Measurements from ENCODE around the gene CDKAL1.
"Not testable (repeated sequence)": the region's sequence is repeated elsewhere in the genome, so short reads cannot be mapped to it uniquely, and the experiment has no call there.

Gene CDKAL1

DNA sequence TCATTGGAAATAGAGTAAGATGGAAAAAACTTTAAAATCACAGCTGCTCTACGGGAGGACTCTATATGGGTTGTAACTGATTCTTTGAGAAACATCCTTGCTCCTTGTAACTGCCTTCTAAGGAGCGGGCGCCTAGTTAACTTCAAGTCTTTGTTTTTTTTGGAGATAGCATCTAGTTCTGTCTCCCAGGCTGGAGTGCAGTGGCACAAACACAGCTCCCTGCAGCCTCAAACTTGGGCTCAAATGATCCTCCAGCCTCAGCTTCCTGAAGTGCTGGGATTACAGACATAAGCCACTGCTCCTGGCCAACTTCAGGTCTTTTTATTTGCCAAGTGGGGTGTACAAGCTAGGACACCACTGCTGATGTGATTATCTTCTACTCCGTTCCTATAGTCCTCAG, 552.9 kb downstream of the CDKAL1 start:
- no peak overlapping the region for H3K4me3 ChIP-seq (replicated peaks; ENCODE audit: low read depth, low read length)
- no peak for DNase-seq (ENCODE audit: low read depth)
- TF ChIP-seq CTCF (IDR thresholded peaks at IDR 0.05; ENCODE audit: low read length, missing control alignments), result no peak

DNA sequence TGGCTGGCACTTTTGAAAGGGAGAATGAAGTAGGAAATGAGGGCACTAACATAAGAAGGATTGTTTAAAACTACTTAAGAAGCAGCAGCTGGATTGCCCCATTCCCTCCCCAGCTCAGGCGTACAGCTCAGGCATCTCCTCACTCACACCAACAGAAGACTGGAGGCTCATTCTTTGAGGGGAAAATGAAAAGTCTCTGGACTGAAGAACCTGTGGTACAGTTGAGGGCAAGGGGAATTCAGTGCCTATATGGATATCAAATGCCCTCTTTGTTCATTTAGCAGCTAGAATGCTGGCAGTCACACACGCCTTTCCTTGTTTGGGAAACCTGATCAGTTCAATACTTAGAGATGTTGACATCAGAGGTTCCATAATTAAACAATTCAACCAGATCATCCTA, 557.2 kb downstream of the CDKAL1 start:
- H3K4me3 ChIP-seq (replicated peaks; ENCODE audit: low read depth, low read length), result no peak overlapping the region
- TF ChIP-seq CTCF (IDR thresholded peaks at IDR 0.05; ENCODE audit: low read length, missing control alignments), result no peak
- DNase-seq (ENCODE audit: low read depth), result no peak

DNA sequence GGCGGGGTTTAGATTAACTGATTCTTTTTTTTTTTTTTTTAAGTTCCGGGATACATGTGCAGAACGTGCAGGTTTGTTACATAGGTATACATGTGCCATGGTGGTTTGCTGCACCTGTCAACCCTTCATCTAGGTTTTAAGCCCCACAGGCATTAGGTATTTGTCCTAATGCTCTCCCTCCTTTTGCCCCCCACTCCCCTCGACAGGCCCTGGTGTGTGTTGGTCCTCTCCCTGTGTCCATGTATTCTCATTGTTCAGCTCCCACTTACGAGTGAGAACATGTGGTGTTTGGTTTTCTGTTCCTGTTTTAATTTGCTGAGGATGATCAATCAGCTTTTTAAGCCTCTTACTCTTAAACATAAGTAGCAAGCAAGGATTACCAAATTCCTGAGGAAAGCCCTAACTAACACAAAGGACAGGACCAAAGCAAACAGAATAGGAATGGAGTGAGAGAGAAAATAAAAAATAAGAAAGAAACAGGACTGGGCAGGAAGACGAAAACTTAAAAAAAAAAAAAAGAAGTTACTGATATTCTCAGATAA, 558.0 kb downstream of the CDKAL1 start:
- H3K4me3 ChIP-seq (replicated peaks; ENCODE audit: low read depth, low read length); DNase-seq (ENCODE audit: low read depth): not testable (repeated sequence)

DNA sequence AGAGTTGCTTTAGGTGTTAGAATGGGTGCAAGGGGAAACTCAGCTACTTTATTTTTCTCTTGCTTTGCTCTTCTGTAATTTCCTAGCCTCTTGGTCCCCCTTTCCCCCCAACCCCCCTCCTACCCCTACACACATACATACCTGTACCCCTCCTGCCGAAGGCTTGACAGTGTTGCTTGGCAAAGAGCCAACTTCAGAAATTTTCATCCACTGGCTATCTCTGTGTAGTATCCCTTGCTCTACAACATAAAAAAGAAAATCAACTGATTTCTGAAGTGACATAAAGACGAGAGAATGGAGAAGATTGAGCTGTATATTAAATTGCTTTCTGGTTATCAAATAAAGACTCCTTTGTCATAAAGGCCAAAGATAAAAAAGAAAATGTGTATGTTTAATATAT, 561.2 kb downstream of the CDKAL1 start:
- no peak overlapping the region for H3K4me3 ChIP-seq (replicated peaks; ENCODE audit: low read depth, low read length)
- TF ChIP-seq CTCF (IDR thresholded peaks at IDR 0.05; ENCODE audit: low read length, missing control alignments), result no peak
- no peak for DNase-seq (ENCODE audit: low read depth)

GRCh38 chr6:21098134-21098533, 563.9 kb downstream of the CDKAL1 start:
- no peak for TF ChIP-seq CTCF (IDR thresholded peaks at IDR 0.05; ENCODE audit: low read length, missing control alignments)
- DNase-seq (ENCODE audit: low read depth), result no peak
- H3K4me3 ChIP-seq (replicated peaks; ENCODE audit: low read depth, low read length), result no peak overlapping the region

DNA sequence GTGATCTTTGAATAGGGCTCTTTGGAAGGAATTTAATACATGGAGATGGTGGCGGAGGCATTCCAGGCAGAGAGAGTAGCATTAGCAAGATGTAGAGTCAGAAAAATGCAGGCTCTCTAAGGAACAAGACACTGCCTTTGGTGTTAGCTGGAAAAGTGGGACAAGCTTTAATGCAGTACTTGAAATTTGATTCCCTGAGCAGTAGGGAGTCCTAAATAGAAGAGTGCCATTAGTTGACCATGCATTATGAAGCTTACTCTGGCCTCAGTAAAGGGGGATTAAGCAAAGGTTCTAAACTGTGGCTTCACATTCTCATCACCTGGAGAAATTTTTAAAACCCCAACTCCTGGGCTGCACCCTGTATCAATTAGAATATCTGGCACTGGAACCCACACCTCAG, 564.5 kb downstream of the CDKAL1 start:
- no peak for TF ChIP-seq CTCF (IDR thresholded peaks at IDR 0.05; ENCODE audit: low read length, missing control alignments)
- DNase-seq (ENCODE audit: low read depth), result no peak
- no peak overlapping the region for H3K4me3 ChIP-seq (replicated peaks; ENCODE audit: low read depth, low read length)

DNA sequence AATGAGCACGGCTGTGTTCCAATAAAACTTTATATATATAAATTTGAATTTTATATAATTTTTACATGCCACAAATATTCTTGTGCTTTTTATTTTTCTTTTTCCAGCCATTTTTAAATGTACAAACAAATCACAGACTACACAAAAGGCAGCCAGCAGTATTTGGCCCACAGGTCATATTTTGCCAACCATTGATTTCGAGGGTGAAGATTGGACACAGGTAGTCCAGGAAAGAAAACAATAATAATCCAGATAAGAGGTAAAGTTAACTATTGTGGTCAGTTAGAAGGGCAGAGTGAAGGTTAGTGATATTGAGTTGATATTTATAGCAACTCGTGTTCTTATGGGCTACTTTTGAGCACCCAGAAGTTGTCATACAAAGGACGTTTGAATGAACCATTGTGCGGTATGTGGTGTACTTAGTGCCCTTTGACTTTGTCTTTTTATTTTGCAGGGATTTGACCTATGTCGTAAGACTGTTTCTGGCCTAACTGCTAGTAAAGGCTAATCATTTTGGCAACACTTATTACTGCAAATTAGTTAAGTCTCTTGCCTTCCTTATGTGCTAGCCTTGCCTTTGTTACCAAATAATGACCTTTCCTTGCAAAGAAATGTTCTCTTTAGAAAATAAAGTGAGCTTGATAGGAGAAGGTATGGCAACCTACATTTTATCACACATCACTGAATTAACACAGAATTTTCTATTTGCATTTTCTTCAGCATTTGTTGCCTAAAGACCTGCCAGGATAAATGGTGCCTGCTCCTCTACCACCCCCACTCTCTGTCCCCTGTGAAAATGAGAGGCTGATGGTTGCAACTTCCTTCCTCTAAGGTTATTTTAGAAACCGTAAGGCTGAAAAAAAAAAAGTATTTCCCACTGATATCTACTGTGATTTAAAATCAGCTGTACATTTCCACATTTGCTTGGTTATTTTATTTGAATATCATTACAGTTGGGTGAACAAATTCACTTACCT, 565.4 kb downstream of the CDKAL1 start:
- TF ChIP-seq CTCF (IDR thresholded peaks at IDR 0.05; ENCODE audit: low read length, missing control alignments), result no peak
- H3K4me3 ChIP-seq (replicated peaks; ENCODE audit: low read depth, low read length), result no peak overlapping the region

More for the DNA sequence above, 565.4 kb downstream of the CDKAL1 start:
- no peak for DNase-seq (ENCODE audit: low read depth)
